ENCODE results near the gene UAP1L1.

The UAP1L1 gene

DNA sequence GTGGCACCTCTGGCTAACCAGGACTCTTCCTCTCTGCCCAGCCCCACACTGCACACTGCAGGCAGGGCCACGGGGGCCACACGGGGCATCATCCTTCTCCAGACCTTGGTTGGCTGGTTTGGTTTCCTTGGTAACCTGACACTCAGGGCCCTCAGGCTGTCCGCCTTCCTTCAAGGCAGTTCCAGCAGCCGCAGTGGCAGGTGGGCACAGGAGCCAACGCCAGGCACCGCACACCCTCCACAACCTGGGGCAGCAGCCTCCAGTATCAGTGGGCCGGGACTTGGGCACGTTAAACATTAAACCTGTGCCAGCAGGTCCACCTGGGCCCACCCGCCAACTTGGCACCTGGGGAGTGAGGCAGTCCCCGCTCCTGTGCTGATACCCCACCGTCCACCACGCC lies 33.3 kb upstream of the UAP1L1 start:
- Histone ChIP-seq H3K36me3 (ENCODE audit: control insufficient read depth, insufficient read depth, low read length) (no peaks in the 10 kb centered on the region), H3K4me3 (replicated peaks; ENCODE audit: low read depth, low read length) (no peak overlapping the region), H3K27me3 (replicated peaks; ENCODE audit: control insufficient read depth, insufficient read depth, low read length) (no peaks in the 10 kb centered on the region; the same call in 1 of the 2 replicates)
- no peak for DNase-seq (ENCODE audit: extremely low read depth, insufficient read length)
- no peak for TF ChIP-seq CTCF (IDR thresholded peaks at IDR 0.05; ENCODE audit: insufficient read depth, low read length, poor library complexity, severe bottlenecking)

DNA sequence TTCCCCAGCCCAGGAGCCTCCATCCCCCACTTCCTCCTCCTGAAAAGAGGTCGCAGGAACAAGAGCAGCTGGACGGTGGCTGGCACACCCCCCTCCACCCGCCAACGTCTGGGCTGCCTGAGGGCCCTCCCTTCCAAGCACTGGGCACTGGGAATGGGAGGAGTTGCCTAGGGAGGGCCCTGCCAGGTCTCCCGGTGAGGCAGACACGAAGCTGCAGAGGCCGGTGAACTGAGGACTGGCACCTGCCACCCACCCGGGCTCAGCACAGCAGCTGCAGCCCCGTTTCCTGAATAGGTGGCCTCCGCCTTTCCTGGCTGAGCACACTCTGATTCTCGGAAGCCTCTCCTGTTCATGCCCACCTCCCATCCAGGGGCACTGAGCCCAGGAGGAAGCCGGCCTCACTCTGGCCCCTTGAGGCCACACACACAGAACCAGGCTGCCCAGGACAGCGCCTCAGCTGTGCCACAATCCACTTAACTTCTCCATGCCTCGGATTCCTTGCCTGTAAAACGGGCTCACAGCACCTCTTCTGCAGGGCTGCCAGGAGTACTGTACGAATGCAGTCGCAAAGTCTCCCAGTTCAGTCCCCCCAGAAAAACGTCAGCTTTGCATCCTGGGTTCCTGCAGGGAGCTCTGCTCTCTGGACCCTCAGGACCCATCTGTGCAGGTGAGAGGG lies 32.7 kb upstream of the UAP1L1 start:
- no peak for TF ChIP-seq CTCF (IDR thresholded peaks at IDR 0.05; ENCODE audit: insufficient read depth, low read length, poor library complexity, severe bottlenecking)
- DNase-seq (ENCODE audit: extremely low read depth, insufficient read length) = no peak
- no peaks in the 10 kb centered on the region for H3K36me3 ChIP-seq (ENCODE audit: control insufficient read depth, insufficient read depth, low read length)
- no peaks in the 10 kb centered on the region; the same call in 1 of the 2 replicates for H3K27me3 ChIP-seq (replicated peaks; ENCODE audit: control insufficient read depth, insufficient read depth, low read length)
- no peak overlapping the region for H3K4me3 ChIP-seq (replicated peaks; ENCODE audit: low read depth, low read length)

DNA sequence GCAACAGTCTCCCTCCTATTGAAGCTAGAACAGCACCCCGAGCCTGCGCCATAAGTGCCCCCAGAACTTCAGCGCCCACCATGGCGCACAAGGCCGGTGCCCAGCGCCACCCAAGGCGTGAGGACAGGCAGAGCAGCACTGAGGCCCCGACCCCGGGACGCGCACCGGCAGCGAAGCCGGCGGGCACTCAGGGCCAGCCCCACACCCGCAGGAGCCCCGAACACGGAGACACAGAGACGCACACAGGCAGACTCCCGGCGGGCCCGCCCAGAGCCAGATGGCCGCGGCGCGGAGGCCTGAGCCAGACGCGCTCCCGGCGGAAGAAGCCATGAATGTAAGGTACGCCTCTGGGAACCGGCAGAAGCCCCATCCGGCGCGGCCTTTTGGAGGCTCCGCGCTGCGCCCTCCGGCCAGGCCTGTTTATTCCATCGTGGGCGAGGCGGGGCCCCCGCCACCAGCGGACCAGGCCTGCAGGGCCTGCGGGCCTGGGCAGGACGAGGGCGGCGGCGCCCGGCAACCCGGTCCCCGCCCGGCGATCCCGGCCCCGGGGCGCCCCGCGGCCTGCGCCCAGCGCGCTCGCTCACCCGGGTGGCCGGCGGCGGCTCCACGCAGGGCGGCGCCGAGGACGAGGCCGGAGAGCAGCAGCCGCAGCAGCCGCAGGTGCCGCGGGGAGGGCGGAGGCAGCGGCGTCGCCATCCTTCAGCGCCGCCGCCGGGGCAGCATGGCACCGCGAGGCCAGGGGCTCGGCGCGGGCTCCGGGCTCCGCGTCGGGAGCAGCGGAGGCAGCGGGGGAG lies 31.8 kb upstream of the UAP1L1 start:
- no peak for DNase-seq (ENCODE audit: extremely low read depth, insufficient read length)
- no peak for TF ChIP-seq CTCF (IDR thresholded peaks at IDR 0.05; ENCODE audit: insufficient read depth, low read length, poor library complexity, severe bottlenecking)
- H3K4me3 ChIP-seq (replicated peaks; ENCODE audit: low read depth, low read length) = peak overlapping the region; percentile 22; the same call in 1 of the 2 replicates
- H3K36me3 ChIP-seq (ENCODE audit: control insufficient read depth, insufficient read depth, low read length) = no peaks in the 10 kb centered on the region
- H3K27me3 ChIP-seq (replicated peaks; ENCODE audit: control insufficient read depth, insufficient read depth, low read length) = no peaks in the 10 kb centered on the region; the same call in 1 of the 2 replicates

- Histone ChIP-seq H3K36me3 (ENCODE audit: control insufficient read depth, insufficient read depth, low read length) (no peaks in the 10 kb centered on the region), H3K4me3 (replicated peaks; ENCODE audit: low read depth, low read length) (peak within 1 kb of the TSS; percentile 22), H3K27me3 (replicated peaks; ENCODE audit: control insufficient read depth, insufficient read depth, low read length) (no peaks in the 10 kb centered on the region; the same call in 1 of the 2 replicates)
- peak; percentile 94 for TF ChIP-seq CTCF (IDR thresholded peaks at IDR 0.05; ENCODE audit: insufficient read depth, low read length, poor library complexity, severe bottlenecking)
- DNase-seq (ENCODE audit: extremely low read depth, insufficient read length) = peak; percentile 72
These were observed 31.1 kb upstream of the UAP1L1 start, which contains the start of gene NPDC1 for GRCh38 chr9:137046088-137046787. TSS of gene NPDC1 (minus strand) at chr9:137046177. CDS start at chr9:137045989, 188 bp downstream.

DNA sequence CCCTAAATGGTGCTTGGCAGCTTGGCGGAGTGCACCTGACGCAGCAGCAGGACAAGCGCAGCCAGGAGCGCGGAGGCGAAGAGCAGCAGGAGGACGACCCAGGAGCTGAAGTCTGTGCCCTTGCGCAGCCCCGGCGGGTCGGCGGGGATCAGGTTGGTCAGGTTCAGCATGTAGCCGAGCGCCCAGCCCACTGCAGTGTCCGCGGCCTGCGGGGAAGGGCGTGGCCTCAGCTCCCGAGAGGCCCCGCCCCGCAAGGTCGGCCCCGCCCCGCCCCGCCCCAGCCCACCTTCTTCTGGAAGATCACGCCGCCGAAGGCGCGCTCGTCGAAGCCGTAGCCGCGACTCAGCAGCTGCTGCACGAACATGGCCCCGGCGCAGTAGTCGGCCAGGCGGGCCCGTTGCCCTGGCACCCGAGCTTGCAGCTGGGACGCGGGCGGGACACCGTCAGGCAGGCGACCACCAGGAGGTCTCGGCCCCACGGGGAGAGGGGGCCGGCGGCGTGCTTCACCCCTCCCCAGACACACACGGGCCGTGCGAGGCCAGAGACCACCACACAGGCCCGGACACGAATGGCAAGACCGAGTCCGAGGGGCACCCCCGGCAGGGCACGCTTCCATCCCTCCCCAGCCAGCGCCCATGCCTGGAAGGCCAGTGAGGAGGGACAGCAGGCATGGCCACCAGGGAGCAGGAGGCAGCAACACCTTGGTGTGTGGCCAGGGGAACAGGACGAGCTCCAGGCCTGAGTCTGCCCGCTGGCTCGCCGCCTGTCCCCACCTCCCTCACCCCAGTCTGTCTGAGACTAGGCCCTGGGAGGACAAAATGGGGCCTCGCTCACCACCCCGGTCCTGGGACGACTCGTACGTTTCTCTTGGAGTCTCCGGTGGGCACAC lies 28.4 kb upstream of the UAP1L1 start:
- no peak for DNase-seq (ENCODE audit: extremely low read depth, insufficient read length)
- Histone ChIP-seq H3K4me3 (replicated peaks; ENCODE audit: low read depth, low read length) (no peak overlapping the region), H3K27me3 (replicated peaks; ENCODE audit: control insufficient read depth, insufficient read depth, low read length) (peaks cover 3% of the 10 kb centered on the region), H3K36me3 (ENCODE audit: control insufficient read depth, insufficient read depth, low read length) (no peaks in the 10 kb centered on the region)
- no peak for TF ChIP-seq CTCF (IDR thresholded peaks at IDR 0.05; ENCODE audit: insufficient read depth, low read length, poor library complexity, severe bottlenecking)

All from GM06990 (cell line).